Gastroesophageal sphincter (tissue), 3 donors: ENCODE measurements around the gene TMEM217.

Experiments used
- EP300 ChIP-seq: sonication (generic); formaldehyde crosslinking; IDR thresholded peaks from one replicate; pipeline ENCODE4 v1.6.1; 2017; ENCODE audit warnings: antibody characterized with exemption, mild to moderate bottlenecking
- POLR2A ChIP-seq, 2 donors: fragments of 450-650 bp; IDR thresholded peaks; one replicate each; pipeline ENCODE4 v1.6.1; 2017; ENCODE audit warnings: antibody characterized with exemption in 2 of 2, mild to moderate bottlenecking in 2 of 2, moderate library complexity in 1 of 2
- POLR2AphosphoS5 ChIP-seq: sonication (generic); formaldehyde crosslinking; IDR thresholded peaks from one replicate; pipeline ENCODE4 v1.6.1; 2017; ENCODE audit warnings: antibody characterized with exemption
- TF ChIP-seq, protein P1 (sequence below), 4 experiments: fragments of 200-600 bp in 2 of 4; fragments of 450-650 bp in 2 of 4; sonication (generic) in 1 of 4; IDR thresholded peaks; one replicate each; pipeline ENCODE4 v1.5.1; 2017 to 2019; ENCODE audit warnings: antibody characterized with exemption in 4 of 4, mild to moderate bottlenecking in 2 of 4, moderate library complexity in 2 of 4

DNA sequence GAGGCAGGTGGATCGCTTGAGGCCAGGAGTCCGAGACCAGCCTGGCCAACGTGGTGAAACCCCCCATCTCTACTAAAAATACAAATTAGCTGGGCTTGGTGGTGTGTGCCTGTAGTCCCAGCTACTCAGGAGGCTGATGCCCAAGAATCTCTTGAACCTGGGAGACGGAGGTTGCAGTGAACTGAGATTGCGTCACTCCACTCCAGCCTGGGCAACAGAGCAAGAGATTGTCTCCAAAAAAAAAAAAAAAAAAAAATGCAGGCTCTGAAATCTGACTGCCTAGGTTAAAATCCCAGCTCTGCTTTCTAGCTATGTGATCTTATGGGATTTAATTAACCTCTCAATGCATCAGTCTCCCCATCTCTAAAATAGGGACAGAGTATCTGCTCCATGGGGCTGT, 3.3 kb upstream of the TMEM217 start:
- TF ChIP-seq POLR2A (IDR thresholded peaks at IDR 0.05), result no peak
- TF ChIP-seq, protein P1, sequence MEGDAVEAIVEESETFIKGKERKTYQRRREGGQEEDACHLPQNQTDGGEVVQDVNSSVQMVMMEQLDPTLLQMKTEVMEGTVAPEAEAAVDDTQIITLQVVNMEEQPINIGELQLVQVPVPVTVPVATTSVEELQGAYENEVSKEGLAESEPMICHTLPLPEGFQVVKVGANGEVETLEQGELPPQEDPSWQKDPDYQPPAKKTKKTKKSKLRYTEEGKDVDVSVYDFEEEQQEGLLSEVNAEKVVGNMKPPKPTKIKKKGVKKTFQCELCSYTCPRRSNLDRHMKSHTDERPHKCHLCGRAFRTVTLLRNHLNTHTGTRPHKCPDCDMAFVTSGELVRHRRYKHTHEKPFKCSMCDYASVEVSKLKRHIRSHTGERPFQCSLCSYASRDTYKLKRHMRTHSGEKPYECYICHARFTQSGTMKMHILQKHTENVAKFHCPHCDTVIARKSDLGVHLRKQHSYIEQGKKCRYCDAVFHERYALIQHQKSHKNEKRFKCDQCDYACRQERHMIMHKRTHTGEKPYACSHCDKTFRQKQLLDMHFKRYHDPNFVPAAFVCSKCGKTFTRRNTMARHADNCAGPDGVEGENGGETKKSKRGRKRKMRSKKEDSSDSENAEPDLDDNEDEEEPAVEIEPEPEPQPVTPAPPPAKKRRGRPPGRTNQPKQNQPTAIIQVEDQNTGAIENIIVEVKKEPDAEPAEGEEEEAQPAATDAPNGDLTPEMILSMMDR (IDR thresholded peaks at IDR 0.05), result no peak
- TF ChIP-seq POLR2AphosphoS5, result no peak
- no peak for TF ChIP-seq EP300
